Breast epithelium (tissue), 4 donors: ENCODE data around the gene BPGM. TPM values are rescaled to one million over a fixed set of nuclear protein-coding genes. Genes with fewer than 3 reads are reported as not detected.

ENCODE experiments used
- DNase-seq, 2 donors: peaks; one replicate each; pipeline ENCODE4 v3.0.0-alpha.2; 2019; ENCODE audit warnings: low spot score in 2 of 2
- H3K27ac ChIP-seq, 2 donors: fragments of 200-600 bp; sonication (generic) in 1 of 2; one replicate each; pipeline ENCODE4 v1.5.1; 2016 to 2019; ENCODE audit warnings: mild to moderate bottlenecking in 1 of 2
- H3K27me3 ChIP-seq, 2 donors: fragments of 200-600 bp; sonication (generic) in 1 of 2; one replicate each; pipeline versions ENCODE4 v1.5.1 to v1.6.0; 2017 to 2019; ENCODE audit warnings: control low read depth in 1 of 2, mild to moderate bottlenecking in 1 of 2
- H3K36me3 ChIP-seq: fragments of 200-600 bp; one replicate; pipeline ENCODE4 v1.5.1; 2019
- H3K4me1 ChIP-seq, 2 donors: fragments of 200-600 bp; sonication (generic); one replicate each; pipeline ENCODE4 v1.5.1; 2016 to 2019; ENCODE audit warnings: control low read depth in 1 of 2
- H3K4me3 ChIP-seq, 3 donors: fragments of 200-600 bp; sonication (generic); 1 replicate in 2 of 3; 2 replicates in 1 of 3; pipeline ENCODE4 v1.5.1; 2016 to 2019; ENCODE audit warnings: mild to moderate bottlenecking in 3 of 3, moderate library complexity in 2 of 3
- H3K9me3 ChIP-seq, 2 donors: fragments of 200-600 bp; sonication (generic) in 1 of 2; one replicate each; pipeline ENCODE4 v1.5.1; 2016 to 2019; ENCODE audit warnings: control low read depth in 1 of 2
- POLR2A ChIP-seq: fragments of 450-650 bp; IDR thresholded peaks from one replicate; pipeline ENCODE4 v1.6.1; 2016; ENCODE audit warnings: antibody characterized with exemption, mild to moderate bottlenecking, moderate library complexity
- POLR2AphosphoS5 ChIP-seq, 3 donors: sonication (generic); formaldehyde crosslinking; IDR thresholded peaks; one replicate each; pipeline ENCODE4 v1.6.1; 2017; ENCODE audit warnings: antibody characterized with exemption in 3 of 3
- intact Hi-C: fragments of 100-400 bp; cut with DNase I; formaldehyde crosslinking; loops from one replicate; pipeline ENCODE4 v1.15.1; 2023; ENCODE audit warnings: low total_unique reads
- total RNA-seq, 3 donors: library from RNA; depleted of rRNA; stranded (reverse); fragments of >200 nt; gene quantifications; one replicate each; pipeline ENCODE4 v1.1.0, GENCODE V29; 2016
- TF ChIP-seq, protein P1 (sequence below), 3 donors: fragments of 450-650 bp; IDR thresholded peaks; one replicate each; pipeline ENCODE4 v1.5.1; 2016 to 2017; ENCODE audit warnings: antibody characterized with exemption in 3 of 3, mild to moderate bottlenecking in 3 of 3, moderate library complexity in 3 of 3

BPGM gene
- total RNA-seq, 3 donors from 2014 or later, result 12.3 to 18.7 (median 16.4) TPM

GRCh38 chr7:134697205-134697886 is 50.7 kb downstream of the BPGM start:
- no peak for DNase-seq
- Histone ChIP-seq H3K27ac (no peak overlapping the region), H3K36me3 (no peaks in the 10 kb centered on the region), H3K4me3 (no peak overlapping the region), H3K9me3 (no peaks in the 10 kb centered on the region), H3K27me3 (no peaks in the 10 kb centered on the region), H3K4me1 (peaks cover 0 to 1% of the 10 kb centered on the region in 2 donors)
- TF ChIP-seq POLR2A, result no peak
- TF ChIP-seq POLR2AphosphoS5 (IDR thresholded peaks at IDR 0.05), result no peak
- TF ChIP-seq, protein P1, sequence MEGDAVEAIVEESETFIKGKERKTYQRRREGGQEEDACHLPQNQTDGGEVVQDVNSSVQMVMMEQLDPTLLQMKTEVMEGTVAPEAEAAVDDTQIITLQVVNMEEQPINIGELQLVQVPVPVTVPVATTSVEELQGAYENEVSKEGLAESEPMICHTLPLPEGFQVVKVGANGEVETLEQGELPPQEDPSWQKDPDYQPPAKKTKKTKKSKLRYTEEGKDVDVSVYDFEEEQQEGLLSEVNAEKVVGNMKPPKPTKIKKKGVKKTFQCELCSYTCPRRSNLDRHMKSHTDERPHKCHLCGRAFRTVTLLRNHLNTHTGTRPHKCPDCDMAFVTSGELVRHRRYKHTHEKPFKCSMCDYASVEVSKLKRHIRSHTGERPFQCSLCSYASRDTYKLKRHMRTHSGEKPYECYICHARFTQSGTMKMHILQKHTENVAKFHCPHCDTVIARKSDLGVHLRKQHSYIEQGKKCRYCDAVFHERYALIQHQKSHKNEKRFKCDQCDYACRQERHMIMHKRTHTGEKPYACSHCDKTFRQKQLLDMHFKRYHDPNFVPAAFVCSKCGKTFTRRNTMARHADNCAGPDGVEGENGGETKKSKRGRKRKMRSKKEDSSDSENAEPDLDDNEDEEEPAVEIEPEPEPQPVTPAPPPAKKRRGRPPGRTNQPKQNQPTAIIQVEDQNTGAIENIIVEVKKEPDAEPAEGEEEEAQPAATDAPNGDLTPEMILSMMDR (IDR thresholded peaks at IDR 0.05), result no peak
- intact Hi-C loops, result no loop called here

DNA sequence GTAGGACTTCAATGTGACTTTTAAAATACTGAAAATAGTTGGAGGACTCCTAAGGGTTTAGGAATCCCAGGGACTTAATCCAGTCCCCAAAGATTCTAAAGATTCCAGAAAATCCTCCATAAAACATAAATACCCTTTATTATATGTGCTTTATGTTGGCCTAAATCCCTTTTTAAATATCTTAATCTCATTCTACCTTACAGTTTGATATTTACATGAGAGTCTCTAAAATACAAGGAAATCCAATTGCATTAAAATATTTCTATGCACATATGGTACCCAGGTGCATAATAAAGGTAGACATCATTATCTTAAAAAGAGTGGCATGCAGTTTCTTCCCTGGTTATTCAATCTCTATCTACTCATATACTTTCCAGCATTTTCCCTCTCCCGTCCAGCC is 51.8 kb downstream of the BPGM start:
- Histone ChIP-seq H3K27me3 (no peaks in the 10 kb centered on the region), H3K9me3 (no peaks in the 10 kb centered on the region), H3K36me3 (no peaks in the 10 kb centered on the region), H3K4me1 (no peaks in the 10 kb centered on the region), H3K4me3 (no peak overlapping the region), H3K27ac (no peak overlapping the region)
- DNase-seq, result no peak
- intact Hi-C loops, result no loop called here
- TF ChIP-seq POLR2A (no peak), POLR2AphosphoS5 (IDR thresholded peaks at IDR 0.05) (no peak)
- TF ChIP-seq, protein P1 (IDR thresholded peaks at IDR 0.05), result no peak

DNA sequence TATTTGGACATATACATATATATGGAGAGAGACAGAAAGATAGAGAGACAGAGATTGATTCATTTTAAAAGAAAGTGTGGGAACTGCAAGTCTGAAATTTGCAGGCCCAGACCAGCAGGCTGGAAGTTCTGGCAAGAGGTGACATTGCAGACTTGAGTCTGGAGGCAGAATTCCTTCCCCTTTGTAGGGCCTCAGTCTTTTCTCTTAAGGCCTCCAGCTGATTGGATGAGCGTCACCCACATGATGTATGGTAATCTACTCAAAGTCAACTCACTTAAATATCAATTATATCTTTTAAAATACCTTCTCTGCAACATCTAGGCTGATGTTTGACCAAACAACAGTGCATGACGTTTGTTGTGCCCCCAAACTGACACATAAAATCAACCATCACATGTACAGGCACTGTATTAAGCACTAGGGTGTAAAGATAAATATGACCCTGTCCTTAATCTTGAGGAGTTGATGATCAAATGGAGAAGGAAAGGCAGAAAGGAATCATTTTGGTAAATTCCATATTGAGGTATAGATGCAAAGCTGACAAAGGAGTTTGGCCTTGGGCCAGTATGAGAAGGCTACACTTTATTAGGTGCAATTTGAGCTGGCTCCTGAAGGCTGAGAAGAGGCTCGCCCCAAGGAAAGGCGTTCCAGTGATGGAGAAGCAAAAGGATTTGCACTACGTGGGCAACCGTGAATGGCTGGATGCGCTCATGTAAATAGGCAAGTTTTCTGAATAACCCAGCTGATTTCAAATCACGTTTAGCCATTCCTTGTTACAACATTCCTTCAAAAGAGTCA is 52.6 kb downstream of the BPGM start:
- DNase-seq, result no peak
- Histone ChIP-seq H3K4me3 (no peak overlapping the region), H3K9me3 (no peaks in the 10 kb centered on the region), H3K27ac (peak overlapping the region; percentile 14 to 37), H3K36me3 (no peaks in the 10 kb centered on the region), H3K27me3 (no peaks in the 10 kb centered on the region), H3K4me1 (no peaks in the 10 kb centered on the region)
- intact Hi-C loops, result no loop called here
- no peak for TF ChIP-seq POLR2AphosphoS5 (IDR thresholded peaks at IDR 0.05)
- TF ChIP-seq, protein P1 (IDR thresholded peaks at IDR 0.05), result no peak
- no peak for TF ChIP-seq POLR2A

DNA sequence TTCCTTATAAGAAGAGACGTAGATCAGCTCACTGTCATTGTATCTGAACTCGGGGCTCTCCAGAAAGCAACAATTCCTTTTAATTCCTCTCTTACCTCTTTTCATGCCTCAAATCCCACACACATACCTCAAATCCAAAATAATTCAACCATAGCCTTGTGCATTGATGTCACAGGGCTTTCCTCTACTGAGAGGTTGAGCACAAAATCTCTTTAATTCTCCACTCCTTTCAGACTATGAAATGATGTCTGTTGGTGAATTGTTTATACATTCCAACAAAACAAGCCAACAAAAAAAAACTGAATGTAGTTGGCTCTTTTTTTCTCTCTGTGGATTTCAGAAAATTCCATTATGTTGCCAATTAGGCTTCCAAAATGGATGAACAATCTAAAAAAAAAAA is 53.2 kb downstream of the BPGM start:
- no peak overlapping the region for H3K4me3 ChIP-seq
- no peaks in the 10 kb centered on the region for H3K36me3 ChIP-seq
- no peaks in the 10 kb centered on the region for H3K27me3 ChIP-seq
- intact Hi-C loops, result no loop called here
- TF ChIP-seq POLR2A (no peak), POLR2AphosphoS5 (IDR thresholded peaks at IDR 0.05) (no peak)
- TF ChIP-seq, protein P1 (IDR thresholded peaks at IDR 0.05), result no peak
- peak overlapping the region; percentile 14 to 37 for H3K27ac ChIP-seq
- no peaks in the 10 kb centered on the region for H3K4me1 ChIP-seq
- DNase-seq, result no peak
- H3K9me3 ChIP-seq, result no peaks in the 10 kb centered on the region

- H3K9me3 ChIP-seq, result no peaks in the 10 kb centered on the region
- no peaks in the 10 kb centered on the region for H3K27me3 ChIP-seq
- intact Hi-C loops, result no loop called here
- no peak overlapping the region for H3K27ac ChIP-seq
- no peaks in the 10 kb centered on the region for H3K4me1 ChIP-seq
- no peak overlapping the region for H3K4me3 ChIP-seq
- no peaks in the 10 kb centered on the region for H3K36me3 ChIP-seq
- TF ChIP-seq, protein P1 (IDR thresholded peaks at IDR 0.05), result no peak
- no peak for TF ChIP-seq POLR2AphosphoS5 (IDR thresholded peaks at IDR 0.05)
- no peak for TF ChIP-seq POLR2A
- no peak for DNase-seq
These were observed 54.6 kb downstream of the BPGM start for GRCh38 chr7:134701272-134701671.
